ENCODE data around the gene SMCO3. TPM values are rescaled to one million over a fixed set of nuclear protein-coding genes. Genes with fewer than 3 reads are reported as not detected.
A peak's percentile ranks its signal among the peaks of the same experiment; 100 is the strongest.

The SMCO3 gene
- total RNA-seq, 2 experiments from 2014 or later: not detected

- CTCF ChIA-PET: interaction anchor here (0.6 kb wide), 1 partner anchor 167 kb away, joined by 3 read pairs; no protein-coding TSS in a partner anchor
- H3K27ac Mint-ChIP-seq: no peak overlapping the region
- intact Hi-C loops (cut with DNase I, micrococcal nuclease): no loop called here
Observed at GRCh38 chr12:14827043-14827442, 13.1 kb upstream of the SMCO3 start.

GRCh38 chr12:14826491-14826890, 12.5 kb upstream of the SMCO3 start:
- Mint-ChIP-seq H3K27ac (no peak overlapping the region), H3K9me3 (ENCODE audit: low read depth) (no peaks in the 10 kb centered on the region), H3K36me3 (ENCODE audit: low read depth) (no peaks in the 10 kb centered on the region), H3K4me3 (no peak overlapping the region), H3K4me1 (peaks cover 23% of the 10 kb centered on the region), H3K27me3 (no peaks in the 10 kb centered on the region)
- no peak for ATAC-seq
- intact Hi-C loops (cut with DNase I, micrococcal nuclease): no loop called here
- CTCF ChIA-PET: interaction anchor here (0.6 kb wide), 1 partner anchor 167 kb away, joined by 3 read pairs; no protein-coding TSS in a partner anchor
- DNase-seq: no peak
- POLR2A ChIA-PET: no interaction called here

More at GRCh38 chr12:14827043-14827442, 13.1 kb upstream of the SMCO3 start:
- no peak for ATAC-seq
- Mint-ChIP-seq H3K9me3 (ENCODE audit: low read depth) (no peaks in the 10 kb centered on the region), H3K4me1 (peaks cover 23% of the 10 kb centered on the region), H3K4me3 (no peak overlapping the region), H3K36me3 (ENCODE audit: low read depth) (no peaks in the 10 kb centered on the region), H3K27me3 (no peaks in the 10 kb centered on the region)
- no peak for DNase-seq
- POLR2A ChIA-PET: no interaction called here

- no peaks in the 10 kb centered on the region for H3K36me3 Mint-ChIP-seq (ENCODE audit: low read depth)
- no peaks in the 10 kb centered on the region for H3K9me3 Mint-ChIP-seq (ENCODE audit: low read depth)
- POLR2A ChIA-PET: no interaction called here
- H3K4me3 Mint-ChIP-seq: no peak overlapping the region
- H3K4me1 Mint-ChIP-seq: peaks cover 23% of the 10 kb centered on the region
- no peaks in the 10 kb centered on the region for H3K27me3 Mint-ChIP-seq
- ATAC-seq (no peak), DNase-seq (no peak)
- no peak overlapping the region for H3K27ac Mint-ChIP-seq
- intact Hi-C loops (cut with DNase I, micrococcal nuclease): loop anchor here in 1 of 2 experiments (2.0 kb wide), 1 partner anchor 54 kb away; a partner anchor contains a TSS
- CTCF ChIA-PET: interaction anchor here (0.7 kb wide), 1 partner anchor 50 kb away, joined by 3 read pairs; no protein-coding TSS in a partner anchor
Observed at GRCh38 chr12:14825256-14825655, 11.3 kb upstream of the SMCO3 start.

GRCh38 chr12:14824012-14824634, 10.1 kb upstream of the SMCO3 start:
- CTCF ChIA-PET: interaction anchor here (0.8 to 1.1 kb wide), 2 partner anchors 21 to 244 kb away, joined by 3 read pairs; no protein-coding TSS in a partner anchor

GRCh38 chr12:14811486-14811885, 2.5 kb downstream of the SMCO3 start:
- intact Hi-C loops (cut with DNase I, micrococcal nuclease): no loop called here
- DNase-seq (no peak), ATAC-seq (no peak)
- H3K4me3 Mint-ChIP-seq: no peak overlapping the region
- CTCF ChIA-PET: interaction anchor here (0.9 to 2.9 kb wide), 5 partner anchors 17 to 410 kb away, joined by 3 to 15 read pairs (median 3); partner anchors contain the start of gene RERG
- no peaks in the 10 kb centered on the region for H3K9me3 Mint-ChIP-seq (ENCODE audit: low read depth)
- H3K27me3 Mint-ChIP-seq: no peaks in the 10 kb centered on the region
- POLR2A ChIA-PET: no interaction called here
- peaks cover 12% of the 10 kb centered on the region for H3K4me1 Mint-ChIP-seq
- H3K36me3 Mint-ChIP-seq (ENCODE audit: low read depth): no peaks in the 10 kb centered on the region
- no peak overlapping the region for H3K27ac Mint-ChIP-seq

More at GRCh38 chr12:14824012-14824634, 10.1 kb upstream of the SMCO3 start:
- POLR2A ChIA-PET: no interaction called here
- DNase-seq (no peak), ATAC-seq (peak; percentile 90)
- Mint-ChIP-seq H3K27me3 (no peaks in the 10 kb centered on the region), H3K36me3 (ENCODE audit: low read depth) (no peaks in the 10 kb centered on the region), H3K4me1 (peaks cover 23% of the 10 kb centered on the region), H3K27ac (no peak overlapping the region), H3K9me3 (ENCODE audit: low read depth) (no peaks in the 10 kb centered on the region), H3K4me3 (no peak overlapping the region)
- intact Hi-C loops (cut with DNase I, micrococcal nuclease): loop anchor here in 1 of 2 experiments (2.0 kb wide), 1 partner anchor 53 kb away; a partner anchor contains a TSS

- H3K27ac Mint-ChIP-seq: no peak overlapping the region
- ChIA-PET POLR2A (no interaction called here), CTCF (interaction anchor here (0.9 to 2.9 kb wide), 7 partner anchors 17 to 410 kb away, joined by 3 to 15 read pairs (median 3); partner anchors contain the start of gene RERG)
- H3K4me3 Mint-ChIP-seq: no peak overlapping the region
- ATAC-seq: no peak
- no peaks in the 10 kb centered on the region for H3K9me3 Mint-ChIP-seq (ENCODE audit: low read depth)
- H3K27me3 Mint-ChIP-seq: no peaks in the 10 kb centered on the region
- H3K36me3 Mint-ChIP-seq (ENCODE audit: low read depth): no peaks in the 10 kb centered on the region
- peaks cover 12% of the 10 kb centered on the region for H3K4me1 Mint-ChIP-seq
- peak; percentile 18 for DNase-seq
- intact Hi-C loops (cut with DNase I, micrococcal nuclease): no loop called here
Observed at GRCh38 chr12:14810953-14811483, 3.0 kb downstream of the SMCO3 start.

GRCh38 chr12:14810167-14810952, 3.6 kb downstream of the SMCO3 start:
- intact Hi-C loops (cut with DNase I, micrococcal nuclease): no loop called here
- Mint-ChIP-seq H3K27ac (no peak overlapping the region), H3K4me3 (no peak overlapping the region), H3K9me3 (ENCODE audit: low read depth) (no peaks in the 10 kb centered on the region), H3K27me3 (no peaks in the 10 kb centered on the region), H3K36me3 (ENCODE audit: low read depth) (no peaks in the 10 kb centered on the region), H3K4me1 (peaks cover 16% of the 10 kb centered on the region)
- ATAC-seq (no peak), DNase-seq (no peak)
- POLR2A ChIA-PET: interaction anchor here (0.8 kb wide), 1 partner anchor 36 kb away, joined by 4 read pairs; a partner anchor contains a TSS
- CTCF ChIA-PET: interaction anchor here (0.6 to 2.9 kb wide), 11 partner anchors 11 to 1688 kb away, joined by 3 to 15 read pairs (median 3); partner anchors contain the start of gene RERG

GRCh38 chr12:14803830-14804160, 10.2 kb downstream of the SMCO3 start:
- Mint-ChIP-seq H3K27me3 (no peaks in the 10 kb centered on the region), H3K27ac (no peak overlapping the region), H3K9me3 (ENCODE audit: low read depth) (no peaks in the 10 kb centered on the region), H3K36me3 (ENCODE audit: low read depth) (peaks cover 13% of the 10 kb centered on the region), H3K4me3 (no peak overlapping the region), H3K4me1 (peaks cover 33% of the 10 kb centered on the region)
- intact Hi-C loops (cut with DNase I, micrococcal nuclease): loop anchor here (1.0 to 10.0 kb wide), 9 partner anchors 29 to 1081 kb away; partner anchors contain the start of genes ARHGDIB (in 2 of the 2) and STRAP (in 2 of the 2)
- ATAC-seq (peak; percentile 1), DNase-seq (no peak)
- POLR2A ChIA-PET: interaction anchor here (1.2 to 2.2 kb wide), 3 partner anchors 19 to 33 kb away, joined by 3 to 24 read pairs (median 16); a partner anchor contains a TSS
- CTCF ChIA-PET: interaction anchor here (0.7 to 5.6 kb wide), 6 partner anchors 20 to 134 kb away, joined by 3 to 38 read pairs (median 4); a partner anchor contains a TSS

- H3K27ac Mint-ChIP-seq: no peak within 1 kb of the TSS
- ChIA-PET CTCF (interaction anchor here (0.7 to 5.6 kb wide), 9 partner anchors 19 to 418 kb away, joined by 3 to 38 read pairs (median 3); partner anchors contain the start of gene RERG), POLR2A (interaction anchor here (1.2 to 2.2 kb wide), 3 partner anchors 19 to 33 kb away, joined by 3 to 24 read pairs (median 16); a partner anchor contains a TSS)
- no peaks in the 10 kb centered on the region for H3K27me3 Mint-ChIP-seq
- ATAC-seq (peak; percentile 99), DNase-seq (peak; percentile 92)
- H3K4me3 Mint-ChIP-seq: no peak within 1 kb of the TSS
- peaks cover 33% of the 10 kb centered on the region for H3K4me1 Mint-ChIP-seq
- intact Hi-C loops (cut with DNase I, micrococcal nuclease): loop anchor here (1.0 to 10.0 kb wide), 9 partner anchors 29 to 1082 kb away; partner anchors contain the start of genes ARHGDIB (in 2 of the 2) and STRAP (in 2 of the 2)
- H3K36me3 Mint-ChIP-seq (ENCODE audit: low read depth): peaks cover 18% of the 10 kb centered on the region
- H3K9me3 Mint-ChIP-seq (ENCODE audit: low read depth): no peaks in the 10 kb centered on the region
Observed at GRCh38 chr12:14803011-14803829, 10.8 kb downstream of the SMCO3 start, which contains the start of the genes C12orf60 and WBP11. Gene C12orf60, plus strand, starts transcription at chr12:14803670. Its CDS starts 19,266 bp downstream, at chr12:14822936. Gene WBP11, minus strand, starts transcription at chr12:14803478. Its CDS starts 2,095 bp downstream, at chr12:14801383.

- intact Hi-C loops (cut with DNase I, micrococcal nuclease): loop anchor here (1.0 to 10.0 kb wide), 9 partner anchors 28 to 1082 kb away; partner anchors contain the start of genes ARHGDIB (in 2 of the 2) and STRAP (in 2 of the 2)
- Mint-ChIP-seq H3K4me3 (no peak overlapping the region), H3K9me3 (ENCODE audit: low read depth) (no peaks in the 10 kb centered on the region), H3K27me3 (no peaks in the 10 kb centered on the region), H3K4me1 (peaks cover 33% of the 10 kb centered on the region), H3K27ac (no peak overlapping the region), H3K36me3 (ENCODE audit: low read depth) (peaks cover 23% of the 10 kb centered on the region)
- ChIA-PET POLR2A (interaction anchor here (1.2 to 2.2 kb wide), 3 partner anchors 18 to 32 kb away, joined by 3 to 24 read pairs (median 16); a partner anchor contains a TSS), CTCF (interaction anchor here (0.6 to 5.6 kb wide), 10 partner anchors 13 to 418 kb away, joined by 3 to 38 read pairs (median 4); partner anchors contain the start of gene RERG)
- DNase-seq: no peak
- ATAC-seq: no peak
Observed at GRCh38 chr12:14802721-14803010, 11.3 kb downstream of the SMCO3 start.
